A673 (cell line): ENCODE measurements around the gene HSD17B14. TPM values are rescaled to one million over a fixed set of nuclear protein-coding genes. Genes with fewer than 3 reads are reported as not detected.
A peak's percentile ranks its signal among the peaks of the same experiment; 100 is the strongest.

ENCODE experiments used
- BruUV-seq: library from RNA; stranded (reverse); fragments of 400-500 nt; replicated peaks from 2 replicates; lab custom pipeline; 2021; lab: Mats Ljungman, UMichigan
- CTCF ChIA-PET: fragments of 300-600 bp; sonication (Branson Sonifier 250); formaldehyde crosslinking; loops from one replicate; lab custom pipeline; 2022; ENCODE audit warnings: antibody characterized with exemption; lab: Charles Lee
- POLR2A ChIA-PET: fragments of 300-600 bp; sonication (Branson Sonifier 250); formaldehyde crosslinking; loops from one replicate; lab custom pipeline; 2022; ENCODE audit warnings: antibody characterized with exemption; ENCODE audit not compliant: low non-redundant PET; lab: Charles Lee
- DNase-seq: peaks from one replicate; pipeline ENCODE4 v3.0.0-alpha.2; 2015; ENCODE audit warnings: low spot score
- H3K27ac ChIP-seq: fragments of 200-600 bp; sonication (generic); 2 replicates; pipeline ENCODE4 v1.5.1; 2016; ENCODE audit warnings: mixed run types, low read depth, mild to moderate bottlenecking, mixed read lengths, antibody characterized with exemption, low read length; ENCODE audit not compliant: poor library complexity, severe bottlenecking
- H3K27me3 ChIP-seq: fragments of 200-600 bp; sonication (generic); replicated peaks from 2 replicates; pipeline ENCODE4 v1.6.1; 2017; ENCODE audit warnings: mixed run types, low read depth, mild to moderate bottlenecking, mixed read lengths, antibody characterized with exemption, low read length; ENCODE audit not compliant: insufficient read depth, poor library complexity
- H3K36me3 ChIP-seq: fragments of 200-600 bp; sonication (generic); 2 replicates; pipeline ENCODE4 v1.6.1; 2016; ENCODE audit warnings: mixed run types, mild to moderate bottlenecking, mixed read lengths, antibody characterized with exemption, low read length; ENCODE audit not compliant: insufficient read depth, poor library complexity, severe bottlenecking
- H3K4me1 ChIP-seq: fragments of 200-600 bp; sonication (generic); 2 replicates; pipeline ENCODE4 v1.6.1; 2017; ENCODE audit warnings: mixed run types, mild to moderate bottlenecking, mixed read lengths, antibody characterized with exemption, low read length; ENCODE audit not compliant: insufficient read depth, poor library complexity, severe bottlenecking
- H3K4me3 ChIP-seq: fragments of 200-600 bp; sonication (generic); 2 replicates; pipeline ENCODE4 v1.5.1; 2016; ENCODE audit warnings: low read depth, mixed run types, mild to moderate bottlenecking, mixed read lengths, low read length; ENCODE audit not compliant: poor library complexity, severe bottlenecking
- H3K9me3 ChIP-seq: fragments of 200-600 bp; sonication (generic); 2 replicates; pipeline ENCODE4 v1.6.1; 2016; ENCODE audit warnings: mixed run types, low read depth, mild to moderate bottlenecking, mixed read lengths, antibody characterized with exemption, low read length; ENCODE audit not compliant: poor library complexity, severe bottlenecking
- EZH2 ChIP-seq: fragments of 200-600 bp; sonication (generic); IDR thresholded peaks from 2 replicates; pipeline ENCODE4 v1.6.1; 2017; ENCODE audit warnings: borderline replicate concordance, low read depth, mild to moderate bottlenecking, mixed read lengths, antibody characterized with exemption, low read length; ENCODE audit not compliant: poor library complexity, severe bottlenecking
- intact Hi-C: fragments of 100-400 bp; cut with micrococcal nuclease; formaldehyde crosslinking; loops from one replicate; pipeline ENCODE4 v1.10.0; 2022; ENCODE audit not compliant: unreplicated experiment
- total RNA-seq: library from RNA; stranded (reverse); gene quantifications from 2 replicates; pipeline ENCODE4 v1.2.3, GENCODE V29; 2021
- TF ChIP-seq, protein P1 (sequence below): fragments of 300-800, 200-600 bp; sonication (generic); conservative IDR thresholded peaks from 2 replicates; pipeline ENCODE4 v1.5.1; 2017; ENCODE audit warnings: low read depth, mild to moderate bottlenecking, antibody characterized with exemption, low read length, moderate library complexity, mixed read lengths

HSD17B14 gene
- total RNA-seq, 1 experiment from 2014 or later, result 2.0 TPM

DNA sequence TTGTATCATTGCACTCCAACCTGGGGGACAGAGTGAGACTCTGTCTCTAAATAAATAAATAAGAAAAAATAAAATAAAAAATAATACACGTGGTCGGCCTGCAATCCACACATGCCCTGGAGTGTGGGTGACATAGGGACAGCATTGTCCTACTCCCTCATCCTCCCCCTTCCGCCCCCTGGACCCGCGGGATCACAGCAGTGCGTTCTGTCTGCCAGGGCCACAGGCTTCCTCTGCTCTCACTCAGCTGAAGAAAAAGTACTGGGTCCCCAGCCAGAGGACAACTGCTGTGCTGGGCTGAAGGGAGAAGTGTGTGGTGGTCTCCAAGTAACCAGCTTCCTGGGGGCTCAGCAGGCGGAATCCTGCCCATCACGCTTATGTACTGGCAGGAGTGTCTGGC, 31.8 kb downstream of the HSD17B14 start:
- CTCF ChIA-PET, result interaction anchor here (1.0 kb wide), 1 partner anchor 38 kb away, joined by 3 read pairs; no protein-coding TSS in a partner anchor
- intact Hi-C loops, result no loop called here

DNA sequence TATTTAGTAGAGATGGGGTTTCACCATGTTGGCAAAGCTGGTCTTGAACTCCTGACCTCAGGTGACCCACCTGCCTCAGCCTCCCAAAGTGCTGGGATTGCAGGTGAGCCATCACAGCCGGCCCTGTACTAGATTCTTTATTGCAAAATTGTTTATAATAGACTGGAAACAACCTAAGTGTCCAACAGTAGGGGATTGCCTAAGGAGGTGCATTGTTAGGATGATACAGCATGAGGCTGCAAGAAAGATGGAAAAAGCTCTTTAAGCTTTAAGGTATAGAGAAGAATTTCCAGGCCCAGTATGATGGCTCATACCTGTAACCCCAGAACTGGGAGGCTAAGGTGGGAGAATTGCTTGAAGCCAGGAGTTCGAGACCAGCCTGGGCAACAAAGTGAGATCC, 33.7 kb downstream of the HSD17B14 start:
- Histone ChIP-seq H3K4me1 (peaks cover 10% of the 10 kb centered on the region), H3K36me3 (peaks cover 5% of the 10 kb centered on the region), H3K27ac (no peak overlapping the region), H3K27me3 (no peaks in the 10 kb centered on the region), H3K9me3 (no peaks in the 10 kb centered on the region), H3K4me3 (no peak overlapping the region)
- DNase-seq, result no peak
- intact Hi-C loops, result no loop called here
- no TSS peak for BruUV-seq
- ChIA-PET POLR2A (no interaction called here), CTCF (no interaction called here)
- no peak for TF ChIP-seq EZH2
- TF ChIP-seq, protein P1, sequence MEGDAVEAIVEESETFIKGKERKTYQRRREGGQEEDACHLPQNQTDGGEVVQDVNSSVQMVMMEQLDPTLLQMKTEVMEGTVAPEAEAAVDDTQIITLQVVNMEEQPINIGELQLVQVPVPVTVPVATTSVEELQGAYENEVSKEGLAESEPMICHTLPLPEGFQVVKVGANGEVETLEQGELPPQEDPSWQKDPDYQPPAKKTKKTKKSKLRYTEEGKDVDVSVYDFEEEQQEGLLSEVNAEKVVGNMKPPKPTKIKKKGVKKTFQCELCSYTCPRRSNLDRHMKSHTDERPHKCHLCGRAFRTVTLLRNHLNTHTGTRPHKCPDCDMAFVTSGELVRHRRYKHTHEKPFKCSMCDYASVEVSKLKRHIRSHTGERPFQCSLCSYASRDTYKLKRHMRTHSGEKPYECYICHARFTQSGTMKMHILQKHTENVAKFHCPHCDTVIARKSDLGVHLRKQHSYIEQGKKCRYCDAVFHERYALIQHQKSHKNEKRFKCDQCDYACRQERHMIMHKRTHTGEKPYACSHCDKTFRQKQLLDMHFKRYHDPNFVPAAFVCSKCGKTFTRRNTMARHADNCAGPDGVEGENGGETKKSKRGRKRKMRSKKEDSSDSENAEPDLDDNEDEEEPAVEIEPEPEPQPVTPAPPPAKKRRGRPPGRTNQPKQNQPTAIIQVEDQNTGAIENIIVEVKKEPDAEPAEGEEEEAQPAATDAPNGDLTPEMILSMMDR, result no peak

More for the DNA sequence above, 31.8 kb downstream of the HSD17B14 start:
- H3K36me3 ChIP-seq, result peaks cover 5% of the 10 kb centered on the region
- peak overlapping the region; percentile 30 for H3K27ac ChIP-seq
- no TSS peak for BruUV-seq
- no peaks in the 10 kb centered on the region for H3K9me3 ChIP-seq
- POLR2A ChIA-PET, result interaction anchor here (0.5 kb wide), 1 partner anchor 186 kb away, joined by 4 read pairs; the partner anchor contains the start of gene RPL18
- TF ChIP-seq, protein P1, result no peak
- no peak for TF ChIP-seq EZH2
- H3K27me3 ChIP-seq, result no peaks in the 10 kb centered on the region
- H3K4me3 ChIP-seq, result no peak overlapping the region
- peaks cover 3% of the 10 kb centered on the region for H3K4me1 ChIP-seq
- DNase-seq, result no peak

DNA sequence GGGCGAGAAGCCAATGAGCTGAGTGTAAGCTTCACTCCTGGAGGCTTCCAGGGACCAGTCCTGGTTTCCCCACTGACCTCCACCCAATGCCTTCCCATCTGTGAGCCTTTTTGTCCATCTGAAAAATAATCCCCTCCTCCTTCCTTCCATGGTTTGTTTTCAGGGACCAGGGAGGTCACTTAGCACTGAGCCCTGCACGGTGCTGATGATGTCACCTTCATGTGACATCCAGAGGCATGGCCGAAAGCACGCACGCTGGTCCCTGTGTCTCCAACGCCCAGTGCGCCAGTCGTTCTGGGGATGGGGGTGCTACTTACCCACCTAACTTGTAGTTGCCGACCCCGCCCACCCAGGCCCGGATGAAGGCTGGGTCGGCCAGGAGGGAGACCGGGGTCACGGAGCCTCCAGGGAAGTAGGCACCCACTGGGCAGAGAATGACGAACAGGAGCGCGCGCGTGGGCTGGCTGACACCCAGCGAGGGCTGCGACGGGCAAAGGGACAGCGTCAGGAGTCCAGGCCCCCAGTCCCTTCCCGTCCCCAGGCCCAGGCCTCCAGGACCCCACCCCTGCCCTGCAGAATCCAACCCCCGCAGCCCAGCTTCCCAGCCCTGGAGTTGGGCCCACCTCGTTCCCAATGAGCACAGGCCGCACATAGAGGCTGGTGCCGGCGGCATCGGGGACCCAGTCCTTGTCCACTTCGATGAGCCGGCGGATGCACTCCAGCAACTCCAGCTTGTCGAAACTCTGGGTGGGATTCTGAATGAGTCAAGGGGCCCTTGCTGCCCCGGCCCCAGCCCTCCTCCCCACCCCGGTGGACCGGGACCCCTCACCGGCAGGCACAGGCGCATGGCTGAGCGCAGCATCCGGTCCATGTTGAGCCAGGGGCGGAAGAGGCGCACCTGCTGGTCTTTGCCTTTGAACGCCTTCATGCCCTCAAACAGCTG, 36.7 kb downstream of the HSD17B14 start:
- no peaks in the 10 kb centered on the region for H3K27me3 ChIP-seq
- BruUV-seq, result no TSS peak
- POLR2A ChIA-PET, result no interaction called here
- no peaks in the 10 kb centered on the region for H3K9me3 ChIP-seq
- H3K36me3 ChIP-seq, result no peaks in the 10 kb centered on the region
- DNase-seq, result no peak
- TF ChIP-seq EZH2, result no peak
- TF ChIP-seq, protein P1, result no peak
- CTCF ChIA-PET, result interaction anchor here (1.4 kb wide), 1 partner anchor 11 kb away, joined by 3 read pairs; no protein-coding TSS in a partner anchor
- no peak overlapping the region for H3K4me3 ChIP-seq
- H3K27ac ChIP-seq, result peak overlapping the region; percentile 70
- intact Hi-C loops, result loop anchor here (10.0 kb wide), 1 partner anchor 425 kb away; no protein-coding TSS in a partner anchor
- H3K4me1 ChIP-seq, result peaks cover 10% of the 10 kb centered on the region
